H9 (cell line): ENCODE data around the gene DPP7. TPM values are rescaled to one million over a fixed set of nuclear protein-coding genes. Genes with fewer than 3 reads are reported as not detected.
A peak's percentile ranks its signal among the peaks of the same experiment; 100 is the strongest.

ENCODE experiments used
- DNase-seq: peaks from one replicate; pipeline ENCODE4 v3.0.0-alpha.2; 2017
- H2AFZ ChIP-seq: one replicate; pipeline ENCODE4 v1.6.1; 2013; ENCODE audit warnings: mild to moderate bottlenecking, low read length, control low read depth, moderate library complexity
- H2AK5ac ChIP-seq: 2 replicates; pipeline ENCODE4 v1.6.1; 2013; ENCODE audit warnings: low read length, control low read depth, mixed read lengths; ENCODE audit not compliant: insufficient read length
- H2BK120ac ChIP-seq: one replicate; pipeline ENCODE4 v1.6.1; 2013; ENCODE audit warnings: low read depth, mild to moderate bottlenecking, low read length, control low read depth, inconsistent platforms; ENCODE audit not compliant: poor library complexity, severe bottlenecking
- H2BK12ac ChIP-seq: 2 replicates; pipeline ENCODE4 v1.6.1; 2013; ENCODE audit warnings: low read length, control low read depth, mixed read lengths, low read depth; ENCODE audit not compliant: insufficient read length
- H2BK15ac ChIP-seq: 2 replicates; pipeline ENCODE4 v1.6.1; 2013; ENCODE audit warnings: low read depth, low read length, control low read depth
- H2BK20ac ChIP-seq: one replicate; pipeline ENCODE4 v1.6.1; 2013; ENCODE audit warnings: low read depth, mild to moderate bottlenecking, low read length, control low read depth, inconsistent platforms; ENCODE audit not compliant: poor library complexity, severe bottlenecking
- H2BK5ac ChIP-seq: 2 replicates; pipeline ENCODE4 v1.6.1; 2013; ENCODE audit warnings: low read length, control low read depth, mixed read lengths; ENCODE audit not compliant: insufficient read length
- H3K14ac ChIP-seq: 2 replicates; pipeline ENCODE4 v1.6.1; 2013; ENCODE audit warnings: low read length, control low read depth; ENCODE audit not compliant: insufficient read depth
- H3K18ac ChIP-seq: 2 replicates; pipeline ENCODE4 v1.6.1; 2013; ENCODE audit warnings: low read depth, mild to moderate bottlenecking, mixed read lengths, low read length, control low read depth; ENCODE audit not compliant: insufficient read length
- H3K23ac ChIP-seq: 2 replicates; pipeline ENCODE4 v1.6.1; 2013; ENCODE audit warnings: low read length, control low read depth, mixed read lengths, low read depth; ENCODE audit not compliant: insufficient read length
- H3K23me2 ChIP-seq: 2 replicates; pipeline ENCODE4 v1.6.1; 2013; ENCODE audit warnings: low read depth, mild to moderate bottlenecking, mixed read lengths, low read length, control low read depth; ENCODE audit not compliant: insufficient read length, poor library complexity, severe bottlenecking
- H3K27ac ChIP-seq: 2 replicates; pipeline ENCODE4 v1.5.1; 2013; ENCODE audit warnings: low read length, control low read depth, mixed read lengths, low read depth; ENCODE audit not compliant: insufficient read length
- H3K27me3 ChIP-seq: 2 replicates; pipeline ENCODE4 v1.6.1; 2013; ENCODE audit warnings: low read length, control low read depth, inconsistent platforms; ENCODE audit not compliant: insufficient read depth
- H3K4ac ChIP-seq: 2 replicates; pipeline ENCODE4 v1.6.1; 2013; ENCODE audit warnings: low read depth, mild to moderate bottlenecking, control low read depth, inconsistent platforms, low read length, moderate library complexity
- H3K4me1 ChIP-seq: 2 replicates; pipeline ENCODE4 v1.6.1; 2013; ENCODE audit warnings: low read length, control low read depth, inconsistent platforms; ENCODE audit not compliant: insufficient read depth
- H3K4me2 ChIP-seq: 2 replicates; pipeline ENCODE4 v1.6.1; 2013; ENCODE audit warnings: low read length, control low read depth, mixed read lengths; ENCODE audit not compliant: insufficient read length, insufficient read depth
- H3K56ac ChIP-seq: 2 replicates; pipeline ENCODE4 v1.6.1; 2013; ENCODE audit warnings: low read depth, mild to moderate bottlenecking, mixed read lengths, low read length, control low read depth; ENCODE audit not compliant: insufficient read length
- H3K79me1 ChIP-seq: 2 replicates; pipeline ENCODE4 v1.6.1; 2013; ENCODE audit warnings: low read depth, mild to moderate bottlenecking, moderate library complexity, low read length, control low read depth, inconsistent platforms; ENCODE audit not compliant: insufficient read depth, poor library complexity, severe bottlenecking
- H3K79me2 ChIP-seq: 2 replicates; pipeline ENCODE4 v1.6.1; 2013; ENCODE audit warnings: low read length, control low read depth, inconsistent platforms; ENCODE audit not compliant: insufficient read depth
- H3K9ac ChIP-seq: 2 replicates; pipeline ENCODE4 v1.6.1; 2013; ENCODE audit warnings: low read length, control low read depth, mixed read lengths; ENCODE audit not compliant: insufficient read length; ENCODE audit errors: extremely low read depth
- H3K9me3 ChIP-seq: one replicate; pipeline ENCODE4 v1.6.1; 2013; ENCODE audit warnings: low read depth, low read length, inconsistent platforms; ENCODE audit not compliant: control insufficient read depth
- H3T11ph ChIP-seq: one replicate; pipeline ENCODE4 v1.6.1; 2013; ENCODE audit warnings: mild to moderate bottlenecking, low read length, control low read depth, inconsistent platforms
- H4K20me1 ChIP-seq: one replicate; pipeline ENCODE4 v1.6.1; 2013; ENCODE audit not compliant: control insufficient read depth, insufficient read length, insufficient read depth
- H4K5ac ChIP-seq: 2 replicates; pipeline ENCODE4 v1.6.1; 2013; ENCODE audit warnings: low read depth, mild to moderate bottlenecking, mixed read lengths, low read length, control low read depth; ENCODE audit not compliant: insufficient read length
- H4K8ac ChIP-seq: replicated peaks from 2 replicates; pipeline ENCODE4 v1.6.1; 2013; ENCODE audit warnings: low read length, control low read depth, mixed read lengths, low read depth; ENCODE audit not compliant: insufficient read length
- H4K91ac ChIP-seq: 2 replicates; pipeline ENCODE4 v1.6.1; 2013; ENCODE audit warnings: low read depth, mild to moderate bottlenecking, moderate library complexity, mixed read lengths, low read length, control low read depth; ENCODE audit not compliant: insufficient read length
- H3K27ac Mint-ChIP-seq, 3 experiments: 2 replicates in 2 of 3; 3 replicates in 1 of 3; pipeline ENCODE4 v1.8.0; 2020 to 2021; ENCODE audit warnings: mixed read lengths in 3 of 3, mild to moderate bottlenecking in 1 of 3, moderate library complexity in 1 of 3
- H3K27me3 Mint-ChIP-seq: 2 replicates; pipeline ENCODE4 v1.8.0; 2021; ENCODE audit warnings: low read depth, mild to moderate bottlenecking, moderate library complexity, mixed read lengths
- H3K36me3 Mint-ChIP-seq, 3 experiments: 2 replicates in 2 of 3; 3 replicates in 1 of 3; pipeline ENCODE4 v1.8.0; 2020 to 2021; ENCODE audit warnings: low read depth in 3 of 3, mixed read lengths in 3 of 3; ENCODE audit not compliant: insufficient read depth in 1 of 3
- H3K4me1 Mint-ChIP-seq, 2 experiments: 2 replicates each; pipeline ENCODE4 v1.8.0; 2020; ENCODE audit warnings: mixed read lengths in 2 of 2
- H3K4me3 Mint-ChIP-seq, 2 experiments: 2 replicates in 1 of 2; 3 replicates in 1 of 2; pipeline ENCODE4 v1.8.0; 2020 to 2021; ENCODE audit warnings: mild to moderate bottlenecking in 2 of 2, mixed read lengths in 2 of 2, moderate library complexity in 1 of 2
- H3K9me3 Mint-ChIP-seq, 2 experiments: 2 replicates in 1 of 2; 3 replicates in 1 of 2; pipeline ENCODE4 v1.8.0; 2020; ENCODE audit warnings: mild to moderate bottlenecking in 2 of 2, mixed read lengths in 2 of 2, moderate library complexity in 1 of 2
- WGBS: extraction: QIAGEN DNeasy Blood & Tissue Kit; methylation state at CpG from one replicate; pipeline ENCODE4 v1.1.7; 2013; ENCODE audit warnings: missing lambda C conversion rate, low lambda C conversion rate, mixed read lengths; ENCODE audit not compliant: insufficient read length; ENCODE audit errors: extremely low coverage; 5-methylcytosine and 5-hydroxymethylcytosine counted together
- total RNA-seq: library from RNA; stranded (reverse); gene quantifications from 2 replicates; pipeline ENCODE4 v1.2.1, GENCODE V29; 2021
- TF ChIP-seq, protein P1 (sequence below): fragments of 200-600 bp; sonication (generic); conservative IDR thresholded peaks from 3 replicates; pipeline ENCODE4 v1.8.0; 2021; ENCODE audit warnings: antibody characterized with exemption, mild to moderate bottlenecking

DPP7 gene
- total RNA-seq, 1 experiment from 2014 or later = 29.4 TPM

DNA sequence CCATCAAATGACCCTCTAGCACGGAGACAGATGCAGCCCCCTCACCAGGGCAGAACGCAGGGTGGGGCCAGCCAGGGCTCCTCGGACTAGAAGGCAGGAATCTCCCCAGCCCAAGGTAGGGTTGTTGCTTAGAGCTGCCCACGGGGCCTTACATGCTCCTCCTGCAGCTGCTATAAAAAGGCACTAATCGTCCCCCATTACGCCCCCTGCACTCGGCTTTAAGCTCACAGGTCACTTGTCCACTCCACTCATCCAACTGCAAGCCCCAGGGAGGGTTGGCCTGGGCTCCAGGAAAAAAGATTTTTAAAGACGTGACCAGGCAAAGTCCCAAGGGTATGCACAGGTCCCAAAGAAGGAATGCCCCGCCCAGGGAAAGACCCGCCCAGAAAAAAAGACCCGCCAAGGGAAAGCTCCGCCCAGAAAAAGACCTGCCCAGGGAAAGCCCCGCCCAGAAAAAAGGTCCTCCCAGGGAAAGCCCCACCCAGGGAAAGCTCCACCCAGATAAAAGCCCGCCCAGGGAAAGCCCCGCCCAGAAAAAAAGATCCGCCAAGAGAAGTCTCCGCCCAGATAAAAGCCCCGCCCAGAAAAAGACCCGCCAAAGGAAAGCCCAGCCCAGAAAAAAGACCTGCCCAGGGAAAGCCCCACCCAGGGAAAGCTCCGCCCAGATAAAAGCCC, 35.5 kb upstream of the DPP7 start:
- H3K4ac ChIP-seq = no peak overlapping the region
- Mint-ChIP-seq H3K36me3 (no peaks in the 10 kb centered on the region), H3K9me3 (no peaks in the 10 kb centered on the region; a peak in 2 of 5 replicates), H3K27me3 (peaks cover 34% of the 10 kb centered on the region), H3K27ac (no peak overlapping the region), H3K4me1 (peaks cover 0 to 11% of the 10 kb centered on the region in 2 experiments; a peak in 2 of 4 replicates), H3K4me3 (no peak overlapping the region)
- H4K20me1 ChIP-seq = no peaks in the 10 kb centered on the region
- H2AFZ ChIP-seq = no peak overlapping the region
- no peak overlapping the region for H3K27ac ChIP-seq
- H2BK15ac ChIP-seq = no peak overlapping the region
- H3K14ac ChIP-seq = no peak overlapping the region
- no peak overlapping the region for H2BK120ac ChIP-seq
- H3K79me2 ChIP-seq = no peaks in the 10 kb centered on the region
- no peak overlapping the region for H3K56ac ChIP-seq
- no peak overlapping the region for H2BK20ac ChIP-seq
- no peak overlapping the region for H4K5ac ChIP-seq
- no peak overlapping the region for H4K91ac ChIP-seq
- H2BK5ac ChIP-seq = no peak overlapping the region
- no peak overlapping the region for H2AK5ac ChIP-seq
- no peak overlapping the region for H3K9ac ChIP-seq
- H3K23ac ChIP-seq = no peak overlapping the region
- H3K4me2 ChIP-seq = no peak overlapping the region
- no peak overlapping the region for H3K18ac ChIP-seq
- no peak overlapping the region for H2BK12ac ChIP-seq
- WGBS = no CpG with 5 or more reads among the region's 20 CpGs
- H3K9me3 ChIP-seq = no peaks in the 10 kb centered on the region
- H4K8ac ChIP-seq = no peak overlapping the region
- H3K23me2 ChIP-seq = no peaks in the 10 kb centered on the region
- TF ChIP-seq, protein P1, sequence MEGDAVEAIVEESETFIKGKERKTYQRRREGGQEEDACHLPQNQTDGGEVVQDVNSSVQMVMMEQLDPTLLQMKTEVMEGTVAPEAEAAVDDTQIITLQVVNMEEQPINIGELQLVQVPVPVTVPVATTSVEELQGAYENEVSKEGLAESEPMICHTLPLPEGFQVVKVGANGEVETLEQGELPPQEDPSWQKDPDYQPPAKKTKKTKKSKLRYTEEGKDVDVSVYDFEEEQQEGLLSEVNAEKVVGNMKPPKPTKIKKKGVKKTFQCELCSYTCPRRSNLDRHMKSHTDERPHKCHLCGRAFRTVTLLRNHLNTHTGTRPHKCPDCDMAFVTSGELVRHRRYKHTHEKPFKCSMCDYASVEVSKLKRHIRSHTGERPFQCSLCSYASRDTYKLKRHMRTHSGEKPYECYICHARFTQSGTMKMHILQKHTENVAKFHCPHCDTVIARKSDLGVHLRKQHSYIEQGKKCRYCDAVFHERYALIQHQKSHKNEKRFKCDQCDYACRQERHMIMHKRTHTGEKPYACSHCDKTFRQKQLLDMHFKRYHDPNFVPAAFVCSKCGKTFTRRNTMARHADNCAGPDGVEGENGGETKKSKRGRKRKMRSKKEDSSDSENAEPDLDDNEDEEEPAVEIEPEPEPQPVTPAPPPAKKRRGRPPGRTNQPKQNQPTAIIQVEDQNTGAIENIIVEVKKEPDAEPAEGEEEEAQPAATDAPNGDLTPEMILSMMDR = no peak
- H3K79me1 ChIP-seq = no peaks in the 10 kb centered on the region
- no peak overlapping the region for H3T11ph ChIP-seq
- DNase-seq = peak; percentile 83
- H3K27me3 ChIP-seq = no peaks in the 10 kb centered on the region; the same call in 1 of the 2 replicates
- no peaks in the 10 kb centered on the region; the same call in 1 of the 2 replicates for H3K4me1 ChIP-seq
